ENCODE measurements around the gene HERC3. TPM values are rescaled to one million over a fixed set of nuclear protein-coding genes. Genes with fewer than 3 reads are reported as not detected.

The HERC3 gene
- total and polyA plus RNA-seq, 2 donors (not counting 3 experiments of a cell fraction or from before 2014, with no cell fraction given): 6.3 to 21.2 TPM

DNA sequence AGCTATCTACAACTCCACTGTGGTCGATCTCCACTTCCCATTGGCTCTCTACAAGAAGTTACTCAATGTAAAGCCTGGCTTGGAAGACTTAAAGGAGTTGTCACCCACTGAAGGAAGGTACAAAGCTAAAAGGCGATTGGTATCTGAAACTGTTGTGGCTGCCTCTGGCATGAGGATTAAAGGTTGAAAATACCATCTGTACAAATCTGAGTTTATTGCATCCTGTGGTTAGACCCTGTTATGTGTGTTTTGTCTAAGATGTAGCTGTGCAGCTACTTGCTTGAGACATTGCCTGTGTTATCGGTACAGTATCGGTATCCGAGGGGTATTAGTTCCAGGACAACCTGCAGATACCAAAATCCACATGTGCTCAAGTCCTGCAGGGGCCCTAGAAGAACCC is 88.9 kb downstream of the HERC3 start:
- H3K9me3 ChIP-seq (replicated peaks; ENCODE audit: control insufficient read depth, insufficient read depth, low read length): no peaks in the 10 kb centered on the region
- TF ChIP-seq MAX (IDR thresholded peaks at IDR 0.05; ENCODE audit: insufficient read depth, insufficient read length): no peak
- TF ChIP-seq JUN (IDR thresholded peaks at IDR 0.05; ENCODE audit: borderline replicate concordance, insufficient read depth, insufficient read length, low read depth): no peak
- no peak for TF ChIP-seq POLR2A (IDR thresholded peaks at IDR 0.05; ENCODE audit: low read depth, low read length)
- TF ChIP-seq FOS (IDR thresholded peaks at IDR 0.05; ENCODE audit: borderline replicate concordance, insufficient read depth, low read length): no peak
- no peak for TF ChIP-seq EZH2 (IDR thresholded peaks at IDR 0.05; ENCODE audit: borderline replicate concordance, low read depth, low read length, severe bottlenecking)
- TF ChIP-seq MYC (IDR thresholded peaks at IDR 0.05; ENCODE audit: low read depth, low read length): no peak
- TF ChIP-seq GATA2 (IDR thresholded peaks at IDR 0.05; ENCODE audit: insufficient read depth, insufficient read length, low read depth, low read length): no peak
- TF ChIP-seq CTCF (IDR thresholded peaks at IDR 0.05; ENCODE audit: extremely low read depth in 1 of 2, insufficient read depth in 1 of 2, low read depth in 1 of 2, low read length in 2 of 2): no peak
- TF ChIP-seq POLR2AphosphoS5 (IDR thresholded peaks at IDR 0.05; ENCODE audit: insufficient read depth, low read depth, low read length): no peak
- no peaks in the 10 kb centered on the region for H3K79me2 ChIP-seq (ENCODE audit: control insufficient read depth, insufficient read depth, low read length)
- H3K27ac ChIP-seq (ENCODE audit: insufficient read depth, low read depth, low read length): no peak overlapping the region
- peaks cover 0 to 8% of the 10 kb centered on the region in 2 experiments for H3K36me3 ChIP-seq (ENCODE audit: control insufficient read depth in 2 of 2, extremely low read depth in 1 of 2, insufficient read depth in 2 of 2, low read length in 2 of 2)
- FAIRE-seq (no peak), DNase-seq (ENCODE audit: low read depth, low spot score) (no peak)
- no peaks in the 10 kb centered on the region for H3K27me3 ChIP-seq (ENCODE audit: control insufficient read depth in 2 of 2, insufficient read depth in 2 of 2, low read length in 2 of 2)
- H3K9me1 ChIP-seq (replicated peaks; ENCODE audit: control insufficient read depth, extremely low read depth, insufficient read depth, low read length): no peaks in the 10 kb centered on the region
- H3K4me2 ChIP-seq (ENCODE audit: insufficient read depth, low read length): no peak overlapping the region
- ChIA-PET CTCF (interaction anchor here (1.0 to 1.1 kb wide), 2 partner anchors 8 to 9 kb away, joined by 3 to 4 read pairs; no protein-coding TSS in a partner anchor), POLR2A (no interaction called here)
- H2AFZ ChIP-seq (ENCODE audit: low read depth, low read length): no peak overlapping the region
- no peaks in the 10 kb centered on the region for H4K20me1 ChIP-seq (replicated peaks; ENCODE audit: control insufficient read depth, extremely low read depth, insufficient read depth, low read length)
- no TSS peak for BruUV-seq (replicated peaks)
- intact Hi-C loops (cut with micrococcal nuclease): no loop called here
- no peak overlapping the region for H3K9ac ChIP-seq (replicated peaks; ENCODE audit: extremely low read depth, insufficient read depth, low read length)
- H3K4me3 ChIP-seq (replicated peaks in 1 of 3; ENCODE audit: insufficient read depth in 1 of 3, low read depth in 1 of 3, low read length in 3 of 3): no peak overlapping the region
- dilution Hi-C loops (cut with MboI; ENCODE audit: extremely low pct_ligation_motif_present, low sequenced_read_pairs): no loop called here
- H3K4me1 ChIP-seq (ENCODE audit: control insufficient read depth, extremely low read depth, insufficient read depth, low read length): no peaks in the 10 kb centered on the region

Measured in endothelial cell of umbilical vein (primary cell).